GM12875 (cell line): Measurements from ENCODE around the gene TMEM271.

Experiments used
- H3K4me3 ChIP-seq: one replicate; pipeline ENCODE4 v1.5.1; 2011; ENCODE audit warnings: low read depth, low read length, control low read depth
- CTCF ChIP-seq: IDR thresholded peaks from 2 replicates; pipeline ENCODE4 v1.5.1; 2011; ENCODE audit warnings: low read depth, mild to moderate bottlenecking, control low read depth, inconsistent platforms, low read length, moderate library complexity, borderline replicate concordance; ENCODE audit not compliant: insufficient read depth

The TMEM271 gene

GRCh38 chr4:528835-529234, 47.3 kb downstream of the TMEM271 start:
- no peak overlapping the region for H3K4me3 ChIP-seq
- TF ChIP-seq CTCF: no peak

- no peak for TF ChIP-seq CTCF
- no peak overlapping the region for H3K4me3 ChIP-seq
These were observed 47.8 kb downstream of the TMEM271 start for GRCh38 chr4:528296-528695.

- no peak for TF ChIP-seq CTCF
These were observed 49.1 kb downstream of the TMEM271 start for GRCh38 chr4:526971-527460.

GRCh38 chr4:526189-526909, 49.7 kb downstream of the TMEM271 start:
- no peak for TF ChIP-seq CTCF
- H3K4me3 ChIP-seq: no peak overlapping the region

More at GRCh38 chr4:526971-527460, 49.1 kb downstream of the TMEM271 start:
- no peak overlapping the region for H3K4me3 ChIP-seq

GRCh38 chr4:525660-526059, 50.4 kb downstream of the TMEM271 start:
- no peak for TF ChIP-seq CTCF
- no peak overlapping the region for H3K4me3 ChIP-seq

GRCh38 chr4:524196-524595, 51.9 kb downstream of the TMEM271 start:
- TF ChIP-seq CTCF: no peak
- H3K4me3 ChIP-seq: no peak overlapping the region
